GM12878 (cell line): ENCODE data around the gene SMC1B. TPM values are rescaled to one million over a fixed set of nuclear protein-coding genes. Genes with fewer than 3 reads are reported as not detected.

Experiments used
- ATAC-seq: fragments of 200-7000 bp; cut with Tn5 transposase; 3 replicates; pipeline ENCODE4 v1.9.1; 2020; ENCODE audit warnings: mild to moderate bottlenecking, moderate library complexity
- BruUV-seq: library from RNA; stranded (reverse); fragments of 400-500 nt; replicated peaks from 2 replicates; lab custom pipeline; 2021; lab: Mats Ljungman, UMichigan
- CTCF ChIA-PET: fragments of 300-600 bp; sonication (Branson Sonifier 250); formaldehyde crosslinking; extraction: SDS; loops from one replicate; lab custom pipeline; 2021; ENCODE audit warnings: inconsistent platforms; lab: Yijun Ruan, JAX
- POLR2A ChIA-PET: fragments of 350-600 bp; formaldehyde crosslinking; extraction: SDS; loops from one replicate; lab custom pipeline; 2021; ENCODE audit warnings: inconsistent platforms; lab: Charles Lee
- RAD21 ChIA-PET: fragments of 300-600 bp; sonication (Branson Sonifier 250); formaldehyde crosslinking; loops from one replicate; lab custom pipeline; 2023; ENCODE audit warnings: antibody characterized with exemption; ENCODE audit not compliant: unreplicated experiment; lab: Charles Lee
- SMC1A ChIA-PET: fragments of 300-600 bp; sonication (Branson Sonifier 250); formaldehyde crosslinking; loops from one replicate; lab custom pipeline; 2023; ENCODE audit not compliant: unreplicated experiment, uncharacterized antibody; lab: Charles Lee
- DNase-seq: peaks from one replicate; pipeline ENCODE4 v3.0.0-alpha.2; 2011; ENCODE audit warnings: low read depth, low spot score
- FAIRE-seq: peaks from 3 replicates; lab custom pipeline; 2011; peaks lifted over from hg19 to GRCh38; lab: Jason Lieb, UNC
- H2AFZ ChIP-seq: 2 replicates; pipeline ENCODE4 v1.6.0; 2011; ENCODE audit warnings: low read depth, low read length, control low read depth; ENCODE audit not compliant: control insufficient read depth
- H3K27ac ChIP-seq: 2 replicates; pipeline ENCODE4 v1.5.1; 2011; ENCODE audit warnings: control low read depth; ENCODE audit not compliant: control insufficient read depth, insufficient read depth
- H3K27me3 ChIP-seq, 2 experiments: replicated peaks in 1 of 2; 2 replicates each; pipeline versions ENCODE4 v1.6.0 to v1.6.1; 2011; ENCODE audit warnings: low read length in 1 of 2; ENCODE audit not compliant: control insufficient read depth in 2 of 2, insufficient read depth in 2 of 2
- H3K36me3 ChIP-seq, 2 experiments: 2 replicates each; pipeline ENCODE4 v1.5.1; 2011; ENCODE audit warnings: low read length in 1 of 2; ENCODE audit not compliant: control insufficient read depth in 2 of 2, insufficient read depth in 2 of 2
- H3K4me1 ChIP-seq: 2 replicates; pipeline ENCODE4 v1.6.1; 2011; ENCODE audit warnings: mild to moderate bottlenecking, low read length, moderate library complexity, mixed read lengths; ENCODE audit not compliant: control insufficient read depth, insufficient read depth
- H3K4me2 ChIP-seq: 2 replicates; pipeline ENCODE4 v1.6.0; 2011; ENCODE audit warnings: control low read depth; ENCODE audit not compliant: control insufficient read depth, insufficient read depth
- H3K4me3 ChIP-seq: fragments of 200-600 bp; sonication (generic); 2 replicates; pipeline ENCODE4 v1.5.1; 2016
- H3K79me2 ChIP-seq: 2 replicates; pipeline ENCODE4 v1.6.0; 2011; ENCODE audit warnings: low read length; ENCODE audit not compliant: control insufficient read depth, insufficient read depth
- H3K9ac ChIP-seq: 2 replicates; pipeline ENCODE4 v1.8.0; 2011; ENCODE audit warnings: low read length, control low read depth, mixed read lengths; ENCODE audit not compliant: control insufficient read depth, insufficient read depth
- H3K9me3 ChIP-seq: replicated peaks from 3 replicates; pipeline ENCODE4 v1.5.1; 2011; ENCODE audit warnings: mild to moderate bottlenecking, low read length; ENCODE audit not compliant: control insufficient read depth, insufficient read depth
- H4K20me1 ChIP-seq: 2 replicates; pipeline ENCODE4 v1.6.0; 2011; ENCODE audit not compliant: control insufficient read depth, insufficient read depth
- BACH1 ChIP-seq: fragments of 450-650 bp; IDR thresholded peaks from 2 replicates; pipeline ENCODE4 v1.6.1; 2017; ENCODE audit warnings: mild to moderate bottlenecking, borderline replicate concordance
- BHLHE40 ChIP-seq, 2 experiments: fragments of 450-650 bp in 1 of 2; IDR thresholded peaks; 2 replicates each; pipeline ENCODE4 v1.6.1; 2011 to 2017; ENCODE audit warnings: low read depth in 2 of 2, borderline replicate concordance in 1 of 2, improper control_type of control experiment in 1 of 2, low read length in 1 of 2, mild to moderate bottlenecking in 1 of 2
- CEBPB ChIP-seq, 2 experiments: fragments of 150-350 bp in 1 of 2; IDR thresholded peaks; 2 replicates each; pipeline ENCODE4 v1.6.1; 2012 to 2014; ENCODE audit warnings: low read depth in 2 of 2, low read length in 2 of 2, borderline replicate concordance in 1 of 2, inconsistent platforms in 1 of 2
- PBX3 ChIP-seq: IDR thresholded peaks from 2 replicates; pipeline ENCODE4 v1.6.1; 2011; ENCODE audit warnings: mild to moderate bottlenecking, low read depth, low read length, moderate library complexity; ENCODE audit not compliant: insufficient replicate concordance
- PKNOX1 ChIP-seq: fragments of 450-650 bp; IDR thresholded peaks from 2 replicates; pipeline ENCODE4 v1.6.1; 2016; ENCODE audit warnings: mild to moderate bottlenecking
- PML ChIP-seq: IDR thresholded peaks from 2 replicates; pipeline ENCODE4 v1.6.1; 2012; ENCODE audit warnings: low read length, inconsistent platforms
- RUNX3 ChIP-seq: IDR thresholded peaks from 2 replicates; pipeline ENCODE4 v1.6.1; 2012; ENCODE audit warnings: low read length, inconsistent platforms
- STAT3 ChIP-seq: IDR thresholded peaks from 2 replicates; pipeline ENCODE4 v1.6.1; 2011; ENCODE audit warnings: low read depth, low read length, improper control_type of control experiment
- WGBS: methylation state at CpG from one replicate; pipeline ENCODE4 v1.1.6; 2016; ENCODE audit warnings: low lambda C conversion rate; ENCODE audit not compliant: insufficient replicate concordance, insufficient coverage; ENCODE audit errors: missing lambda C conversion rate; 5-methylcytosine and 5-hydroxymethylcytosine counted together
- in situ Hi-C: fragments of 300-500 bp; cut with MboI; formaldehyde crosslinking; loops from 9 replicates; pipeline ENCODE4 v1.14.3; 2018; ENCODE audit warnings: mixed read lengths
- intact Hi-C: fragments of 100-400 bp; cut with micrococcal nuclease; formaldehyde crosslinking; loops from one replicate; pipeline ENCODE4 v1.14.2; 2022; ENCODE audit not compliant: unreplicated experiment
- polyA plus RNA-seq, 11 experiments: library from polyadenylated mRNA; depleted of rRNA in 4 of 11; unstranded in 6 of 11; stranded (reverse) in 5 of 11; fragments of >200 nt; fragmentation: Nextera tagmentation in 4 of 11; fragmentation: Illumina TruSeq in 1 of 11; extraction: Ambion mirVana in 4 of 11; extraction: Trizol in 1 of 11; gene quantifications; 1 replicate in 1 of 11; 2 replicates in 10 of 11; pipeline versions ENCODE4 v1.2.1 to v1.2.3, GENCODE V29; 2011 to 2016; ENCODE audit warnings: inconsistent platforms in 2 of 11, missing spikeins in 2 of 11, low read depth in 1 of 11
- total RNA-seq, 4 experiments: library from RNA; depleted of rRNA in 3 of 4; stranded (reverse); fragments of >200 nt in 3 of 4; fragmentation: Illumina TruSeq in 1 of 4; extraction: Trizol in 1 of 4; gene quantifications; 2 replicates each; pipeline versions ENCODE4 v1.2.1 to v1.2.3, GENCODE V29; 2013 to 2021

The SMC1B gene
- total and polyA plus RNA-seq, 10 of the 15 experiments (the other 5 are each of a cell fraction or from before 2014, with no cell fraction given), result not detected

GRCh38 chr22:45460288-45461109, 47.1 kb upstream of the SMC1B start (continued):
- no peak for TF ChIP-seq PKNOX1

- in situ Hi-C loops, result no loop called here
- TF ChIP-seq PML (no peak), CEBPB (IDR thresholded peaks at IDR 0.05; ENCODE audit: borderline replicate concordance in 1 of 2, low read depth in 2 of 2, low read length in 2 of 2) (no peak), BACH1 (no peak), BHLHE40 (IDR thresholded peaks at IDR 0.05; ENCODE audit: borderline replicate concordance in 1 of 2, low read depth in 2 of 2, low read length in 1 of 2) (no peak), PBX3 (no peak), RUNX3 (no peak), STAT3 (no peak)
- FAIRE-seq (no peak), ATAC-seq (no peak), DNase-seq (no peak)
- no peaks in the 10 kb centered on the region; the same call in 2 of the 3 replicates for H3K9me3 ChIP-seq
- CTCF ChIA-PET, result no interaction called here
- H3K79me2 ChIP-seq, result no peaks in the 10 kb centered on the region
- no peak overlapping the region for H3K4me2 ChIP-seq
- H2AFZ ChIP-seq, result no peak overlapping the region
- SMC1A ChIA-PET, result no interaction called here
- no TSS peak for BruUV-seq
- intact Hi-C loops, result no loop called here
- H3K4me3 ChIP-seq, result no peak overlapping the region
- no peak overlapping the region for H3K27ac ChIP-seq
- POLR2A ChIA-PET, result no interaction called here
- no peaks in the 10 kb centered on the region for H3K4me1 ChIP-seq
- RAD21 ChIA-PET, result no interaction called here
- no peaks in the 10 kb centered on the region for H4K20me1 ChIP-seq
- WGBS, result 24% methylated on average over 4 of the region's 8 CpGs
- H3K36me3 ChIP-seq, result no peaks in the 10 kb centered on the region
- H3K27me3 ChIP-seq, result no peaks in the 10 kb centered on the region; a peak in 2 of 4 replicates
- no peak overlapping the region for H3K9ac ChIP-seq
Observed at GRCh38 chr22:45459235-45459634, 45.8 kb upstream of the SMC1B start.
